ENCODE measurements around the gene RCC2. TPM values are rescaled to one million over a fixed set of nuclear protein-coding genes. Genes with fewer than 3 reads are reported as not detected.

The RCC2 gene
- 113 and 130 TPM in 2 replicates for total RNA-seq

DNA sequence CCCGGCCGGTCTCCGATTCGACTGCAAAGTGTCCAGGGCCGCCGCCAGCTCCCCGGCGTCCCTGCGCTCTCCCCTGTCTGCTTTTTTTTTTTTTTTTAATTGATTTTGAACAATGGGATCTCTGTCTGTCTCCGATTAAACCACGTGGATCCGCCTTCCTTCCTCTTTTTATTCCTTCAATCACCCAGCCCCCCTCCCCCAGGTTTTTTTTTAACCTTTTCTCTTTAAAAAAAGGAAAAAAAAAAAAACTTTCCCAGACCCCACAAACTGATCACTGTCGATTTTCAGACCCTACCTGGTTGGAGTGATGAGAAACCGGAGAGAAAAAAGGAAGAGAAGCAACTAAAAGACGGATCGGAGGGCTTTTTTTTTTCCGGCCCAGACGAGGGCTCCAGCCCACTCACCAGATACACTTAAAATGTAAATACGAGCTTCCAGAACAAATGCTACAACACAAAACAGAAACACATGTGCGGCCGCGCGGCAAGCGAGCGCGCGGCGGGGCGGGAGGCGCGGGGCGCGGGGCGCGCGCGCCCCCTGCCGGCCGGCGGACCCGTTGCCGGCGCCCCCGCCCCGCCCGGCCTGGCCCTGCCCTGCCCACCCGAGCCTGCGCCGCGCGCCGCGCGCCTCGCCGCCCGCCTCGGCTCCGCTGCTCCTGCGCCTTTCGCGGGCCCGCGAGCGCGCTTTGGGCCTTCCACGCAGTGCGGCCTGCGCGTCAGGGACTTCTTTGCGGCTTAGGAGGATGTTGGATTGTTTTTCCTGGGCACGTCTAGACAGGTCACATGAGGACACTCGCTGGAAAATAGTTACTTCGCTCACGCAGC, at the start of gene RCC2:
RCC2 (minus strand) TSS at position 428 of the 824 bp plus-strand sequence. CDS start 1,163 bp downstream, outside the sequence.

GRCh38 chr1:17371896-17372295, 67.6 kb downstream of the RCC2 start, which contains the start of gene PADI6:
TSS of gene PADI6 (plus strand) at chr1:17372196. CDS start at chr1:17372246, 50 bp downstream.

Other genes with a start within 250 kb of the RCC2 start
- gene PADI1, start 234.5 kb downstream of the RCC2 start, total RNA-seq, result under 0.01 and 1.6 TPM in 2 replicates
- gene PADI3, start 190.6 kb downstream of the RCC2 start, total RNA-seq, result 0.11 TPM in 1 of 2 replicates, not detected in the other
- not detected in 2 replicates for gene PADI4, start 131.5 kb downstream of the RCC2 start, total RNA-seq
- not detected in 2 replicates for gene PADI6, start 67.5 kb downstream of the RCC2 start, total RNA-seq
- gene ARHGEF10L, start 100.0 kb upstream of the RCC2 start, total RNA-seq, result 98.7 and 117 TPM in 2 replicates